ENCODE data around the gene RNF26.

Gene RNF26

GRCh38 chr11:119373921-119374631, 39.7 kb downstream of the RNF26 start:
- TF ChIP-seq CTCF (conservative IDR thresholded peaks at IDR 0.05; ENCODE audit: control insufficient read depth, insufficient read depth, low read depth, low read length): peak; percentile 96
- DNase-seq (ENCODE audit: low read depth): peak; percentile 82
- no peak overlapping the region for H3K4me3 ChIP-seq (ENCODE audit: control insufficient read depth, low read depth, low read length)

GRCh38 chr11:119374632-119375336, 40.5 kb downstream of the RNF26 start:
- no peak overlapping the region for H3K4me3 ChIP-seq (ENCODE audit: control insufficient read depth, low read depth, low read length)
- no peak for DNase-seq (ENCODE audit: low read depth)
- TF ChIP-seq CTCF (conservative IDR thresholded peaks at IDR 0.05; ENCODE audit: control insufficient read depth, insufficient read depth, low read depth, low read length): no peak

GRCh38 chr11:119375337-119376196, 41.2 kb downstream of the RNF26 start:
- peak; percentile 96 for DNase-seq (ENCODE audit: low read depth)
- TF ChIP-seq CTCF (conservative IDR thresholded peaks at IDR 0.05; ENCODE audit: control insufficient read depth, insufficient read depth, low read depth, low read length): no peak
- H3K4me3 ChIP-seq (ENCODE audit: control insufficient read depth, low read depth, low read length): no peak overlapping the region

- H3K4me3 ChIP-seq (ENCODE audit: control insufficient read depth, low read depth, low read length): no peak overlapping the region
These were observed 42.0 kb downstream of the RNF26 start for GRCh38 chr11:119376197-119376847.

GRCh38 chr11:119377112-119377901, 43.0 kb downstream of the RNF26 start:
- TF ChIP-seq CTCF (conservative IDR thresholded peaks at IDR 0.05; ENCODE audit: control insufficient read depth, insufficient read depth, low read depth, low read length): no peak
- H3K4me3 ChIP-seq (ENCODE audit: control insufficient read depth, low read depth, low read length): no peak overlapping the region
- no peak for DNase-seq (ENCODE audit: low read depth)

More at GRCh38 chr11:119376197-119376847, 42.0 kb downstream of the RNF26 start:
- DNase-seq (ENCODE audit: low read depth): no peak
- no peak for TF ChIP-seq CTCF (conservative IDR thresholded peaks at IDR 0.05; ENCODE audit: control insufficient read depth, insufficient read depth, low read depth, low read length)

All from fibroblast of mammary gland (primary cell).